HG03159 (cell line): ENCODE results near the gene DUSP28.
"Not testable (repeated sequence)": the region's sequence is repeated elsewhere in the genome, so short reads cannot be mapped to it uniquely, and the experiment has no call there.

Source experiments
- ATAC-seq: cut with Tn5 transposase; IDR thresholded peaks from one replicate; pipeline ENCODE4 v1.9.1; 2021; ENCODE audit warnings: mild to moderate bottlenecking, moderate library complexity; ENCODE audit not compliant: unreplicated experiment

The DUSP28 gene, protein sequence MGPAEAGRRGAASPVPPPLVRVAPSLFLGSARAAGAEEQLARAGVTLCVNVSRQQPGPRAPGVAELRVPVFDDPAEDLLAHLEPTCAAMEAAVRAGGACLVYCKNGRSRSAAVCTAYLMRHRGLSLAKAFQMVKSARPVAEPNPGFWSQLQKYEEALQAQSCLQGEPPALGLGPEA

DNA sequence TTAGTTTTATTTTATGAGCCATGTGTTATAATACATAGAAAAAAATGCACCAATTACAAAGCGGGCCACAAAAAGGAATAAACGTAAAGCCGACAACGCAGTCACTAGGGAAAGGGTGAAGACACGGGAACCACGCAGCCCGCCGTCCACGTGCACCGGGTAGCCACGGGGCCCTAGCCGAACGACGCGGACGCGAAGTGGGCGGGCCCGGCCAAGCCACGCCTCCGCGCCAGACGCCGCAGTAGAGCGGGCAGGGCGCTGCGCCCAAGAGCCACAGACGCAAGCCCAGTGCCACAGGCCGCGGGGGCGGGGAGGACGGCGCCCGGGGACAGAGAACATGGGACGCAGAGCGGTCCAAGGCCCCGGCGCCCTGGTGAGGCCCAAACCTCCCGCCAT, at the start of gene DUSP28:
Gene DUSP28 (plus strand): TSS at position 274 of the 396 bp plus-strand sequence. CDS start 328 bp downstream, outside the sequence.
- ATAC-seq = peak; percentile 58

DNA sequence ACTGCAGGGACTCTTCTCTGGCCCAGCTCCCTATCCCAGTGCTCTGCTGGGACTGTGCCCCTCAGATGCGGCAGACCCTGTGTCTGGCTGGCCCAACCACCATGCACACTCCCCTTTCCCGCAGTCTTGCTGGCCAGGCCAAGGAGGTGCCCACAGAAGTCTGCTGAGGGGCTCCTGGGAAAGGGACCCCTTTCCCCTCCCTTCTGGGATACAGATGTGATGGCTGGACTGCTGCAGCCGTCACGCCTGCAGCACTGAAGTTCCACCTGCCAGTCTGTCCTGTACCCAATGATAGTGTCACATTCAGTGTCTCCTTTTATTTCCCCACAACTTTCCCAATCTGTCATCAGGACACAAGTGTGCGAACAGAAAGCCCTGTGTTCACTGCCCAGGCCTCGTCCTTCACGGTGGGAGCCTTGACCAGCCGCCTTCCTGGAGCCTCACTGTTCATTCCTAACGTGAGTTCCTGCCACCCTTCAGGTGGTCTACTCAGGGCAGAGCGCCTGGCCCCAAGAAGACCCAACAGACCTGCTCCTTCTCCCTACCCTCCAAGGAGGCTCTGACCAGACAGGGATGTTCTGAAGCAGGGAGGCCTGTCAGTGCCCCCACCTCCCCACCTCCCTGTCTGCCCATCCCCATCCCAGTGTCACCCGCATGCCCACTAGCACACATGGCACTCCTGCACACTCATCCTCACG, 49.5 kb upstream of the DUSP28 start:
- ATAC-seq = no peak

DNA sequence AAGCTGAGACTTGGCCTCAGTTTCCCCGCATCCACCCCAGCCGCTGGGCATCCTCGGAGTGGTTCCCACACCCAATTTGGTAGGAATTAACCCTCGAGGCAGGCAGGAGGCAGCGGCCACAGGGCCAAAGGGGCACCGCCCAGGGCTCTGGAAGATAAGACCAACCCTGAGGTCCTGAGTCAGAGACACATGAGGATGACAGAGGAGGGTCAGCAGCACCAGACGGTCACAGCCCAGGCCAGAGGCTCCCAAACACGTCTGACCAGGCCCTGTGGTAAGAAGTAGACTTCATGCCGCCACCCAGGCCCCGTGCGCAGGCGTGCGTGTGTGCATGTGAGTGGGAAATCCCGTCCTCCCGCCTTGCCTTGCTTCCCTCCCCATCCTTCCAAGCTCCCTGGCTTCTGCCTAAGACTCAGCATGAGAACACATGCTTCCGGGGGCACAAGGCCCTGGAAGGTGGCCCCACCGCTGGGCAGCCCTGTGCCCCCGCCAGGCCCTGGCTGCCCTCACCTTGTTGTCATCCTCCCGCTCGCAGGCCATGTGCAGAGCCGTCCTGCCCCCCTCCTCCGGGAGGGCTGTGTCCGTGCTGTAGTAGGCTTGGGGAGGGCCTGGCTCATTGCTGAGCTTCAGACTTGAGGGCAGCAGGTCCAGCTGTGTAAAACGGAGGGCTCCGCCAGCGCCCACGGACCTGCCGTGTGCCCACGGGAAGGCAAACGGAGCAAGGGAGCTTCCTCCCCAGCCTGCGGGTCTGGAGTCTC, 48.6 kb upstream of the DUSP28 start:
- no peak for ATAC-seq

DNA sequence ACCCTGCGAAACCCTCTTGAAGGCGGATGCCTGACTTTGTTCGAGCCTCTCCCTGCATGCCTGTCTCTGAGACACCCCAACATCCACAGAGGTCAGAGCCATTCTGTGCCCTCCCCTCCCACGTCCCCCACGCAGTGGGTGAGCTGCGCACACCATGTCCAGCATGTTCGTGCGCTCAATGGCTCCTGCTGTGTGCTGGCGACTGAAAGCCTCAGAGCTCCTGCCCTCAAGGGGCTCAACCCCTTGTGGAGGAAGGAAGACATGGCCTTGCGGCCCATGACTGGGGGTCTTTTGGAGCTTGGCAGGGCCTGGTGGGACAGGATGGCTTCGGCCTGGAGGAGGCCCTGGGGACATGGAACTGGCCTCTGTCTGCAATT, 48.1 kb upstream of the DUSP28 start:
- ATAC-seq = no peak

DNA sequence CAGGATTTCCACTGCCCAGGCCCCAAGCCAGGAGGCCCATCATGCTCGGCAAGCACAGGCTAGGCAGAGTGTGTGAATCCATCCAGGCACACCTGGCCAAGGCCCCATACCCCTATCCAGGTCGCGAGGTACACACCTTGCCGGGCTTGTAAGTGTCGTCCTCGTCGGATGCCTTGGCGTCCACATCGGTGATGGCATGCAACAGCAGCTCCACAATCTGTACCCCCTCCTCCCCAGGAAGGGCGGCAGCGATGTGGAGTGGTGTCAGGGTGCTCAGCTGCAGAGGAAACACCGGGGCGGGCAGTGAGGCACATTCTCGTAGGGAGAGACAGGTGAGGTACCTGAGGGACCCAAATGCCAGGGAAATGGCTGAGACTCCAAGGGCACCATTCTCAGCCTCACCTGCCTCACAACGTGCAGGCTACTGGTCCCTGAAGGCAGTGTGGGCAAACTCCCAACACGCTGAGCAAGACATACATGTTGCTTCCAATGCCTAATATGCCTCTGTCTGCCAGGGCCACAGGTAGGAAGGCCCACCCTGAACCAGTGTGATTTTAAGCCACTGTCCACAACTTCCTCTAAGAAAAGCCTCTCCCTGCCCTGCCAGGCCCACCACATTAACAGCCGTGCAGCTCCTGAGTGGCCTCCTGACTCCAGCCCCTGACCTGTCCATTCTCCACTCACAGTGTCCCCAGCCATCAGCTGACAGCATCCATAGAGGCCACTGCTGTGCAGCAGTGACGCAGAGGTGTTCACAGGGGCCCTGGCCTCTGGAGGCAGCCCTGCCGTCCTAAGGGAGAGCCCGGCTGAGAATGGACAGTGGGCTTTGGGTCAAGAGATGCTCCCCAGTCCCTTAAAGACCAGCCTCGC, 47.3 kb upstream of the DUSP28 start:
- no peak for ATAC-seq

DNA sequence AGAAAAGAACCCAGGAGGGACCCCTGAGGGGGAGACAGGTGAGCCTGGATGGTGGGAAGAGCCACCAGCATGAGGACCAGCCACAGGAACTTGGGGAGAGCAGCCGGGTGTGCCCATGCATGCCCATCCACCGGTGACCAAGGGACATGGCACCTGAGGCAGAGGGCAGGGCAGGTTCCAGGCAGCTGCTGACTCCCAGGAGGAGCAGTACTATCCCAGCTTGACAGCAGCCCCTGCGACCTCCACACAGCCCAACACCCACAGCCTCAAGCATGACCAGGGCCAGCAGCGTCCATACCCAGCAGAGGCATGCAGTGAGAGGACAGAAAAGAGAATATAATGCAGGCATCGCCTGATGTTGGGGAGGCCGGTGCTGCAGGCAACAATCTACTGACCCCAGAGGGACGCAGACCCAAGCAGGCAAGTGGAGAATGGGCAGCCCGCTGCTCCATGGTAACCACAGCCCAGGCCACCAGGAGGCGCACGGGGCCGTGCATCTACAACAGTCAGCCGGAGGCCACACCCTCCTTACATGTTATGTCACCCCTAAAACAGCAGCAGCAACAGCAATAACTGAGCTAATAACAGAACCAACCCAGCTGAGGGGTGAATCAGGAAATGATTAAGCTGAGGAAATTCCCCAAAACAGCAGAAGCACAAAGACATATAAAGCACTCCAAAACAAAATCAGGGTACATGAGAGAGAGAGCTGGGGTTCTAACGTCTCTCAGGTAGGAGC, 46.4 kb upstream of the DUSP28 start:
- ATAC-seq = peak; percentile 96

DNA sequence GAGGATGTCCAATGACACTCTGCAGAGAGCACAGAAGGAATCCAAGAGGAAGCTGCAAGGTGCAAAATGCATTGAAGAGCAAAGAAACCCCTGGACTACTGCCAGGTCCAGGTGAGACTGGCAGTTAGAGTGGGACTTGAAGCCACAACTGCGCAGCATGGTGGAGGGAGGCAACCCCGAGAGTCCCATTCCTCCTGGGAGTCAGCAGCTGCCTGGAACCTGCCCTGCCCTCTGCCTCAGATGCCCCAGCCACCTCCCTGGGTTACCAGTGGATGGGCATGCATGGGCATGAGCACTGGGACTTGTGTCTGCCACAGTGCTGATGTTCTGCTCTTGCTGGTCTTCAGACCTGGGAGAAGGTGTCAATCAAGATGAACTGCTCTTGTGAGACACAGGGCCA, 45.5 kb upstream of the DUSP28 start:
- ATAC-seq = no peak

DNA sequence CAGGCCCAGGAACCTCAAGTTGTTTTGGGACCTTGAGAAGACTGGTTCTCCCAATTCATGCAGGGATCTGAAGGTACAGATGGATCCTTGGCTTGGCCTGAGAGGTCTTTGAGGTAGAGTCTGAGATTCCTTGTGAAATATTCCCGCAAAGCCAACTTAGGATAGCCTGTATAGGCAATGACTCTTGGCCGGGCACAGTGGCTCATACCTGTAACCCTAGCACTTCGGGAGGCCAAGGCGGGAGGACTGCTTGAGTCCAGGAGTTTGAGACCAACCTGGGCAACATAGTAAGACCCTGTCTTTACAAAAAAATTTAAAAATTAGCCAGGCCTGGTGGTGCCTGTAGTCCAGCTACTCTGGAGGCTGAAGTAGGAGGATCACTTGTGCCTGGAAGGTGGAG, 42.8 kb upstream of the DUSP28 start:
- no peak for ATAC-seq

DNA sequence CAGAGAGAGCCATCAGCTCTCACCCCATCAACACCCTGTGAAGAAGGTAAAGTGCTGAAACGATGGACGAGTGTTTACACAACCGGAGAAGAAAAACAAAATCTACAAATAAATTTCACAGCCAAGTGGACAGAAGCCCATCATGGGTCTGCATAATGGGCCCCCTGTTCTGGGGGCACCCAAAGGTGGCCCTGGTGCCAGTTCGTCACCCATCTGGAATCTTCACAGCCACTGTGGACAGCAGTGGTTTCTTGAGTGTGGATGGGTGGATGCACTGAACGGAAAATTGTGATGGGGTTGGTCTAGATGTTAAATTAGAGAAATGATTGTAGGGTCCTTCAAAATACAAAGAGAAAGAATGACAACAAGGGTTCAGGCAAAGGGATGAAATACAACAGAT, 41.2 kb upstream of the DUSP28 start:
- no peak for ATAC-seq

DNA sequence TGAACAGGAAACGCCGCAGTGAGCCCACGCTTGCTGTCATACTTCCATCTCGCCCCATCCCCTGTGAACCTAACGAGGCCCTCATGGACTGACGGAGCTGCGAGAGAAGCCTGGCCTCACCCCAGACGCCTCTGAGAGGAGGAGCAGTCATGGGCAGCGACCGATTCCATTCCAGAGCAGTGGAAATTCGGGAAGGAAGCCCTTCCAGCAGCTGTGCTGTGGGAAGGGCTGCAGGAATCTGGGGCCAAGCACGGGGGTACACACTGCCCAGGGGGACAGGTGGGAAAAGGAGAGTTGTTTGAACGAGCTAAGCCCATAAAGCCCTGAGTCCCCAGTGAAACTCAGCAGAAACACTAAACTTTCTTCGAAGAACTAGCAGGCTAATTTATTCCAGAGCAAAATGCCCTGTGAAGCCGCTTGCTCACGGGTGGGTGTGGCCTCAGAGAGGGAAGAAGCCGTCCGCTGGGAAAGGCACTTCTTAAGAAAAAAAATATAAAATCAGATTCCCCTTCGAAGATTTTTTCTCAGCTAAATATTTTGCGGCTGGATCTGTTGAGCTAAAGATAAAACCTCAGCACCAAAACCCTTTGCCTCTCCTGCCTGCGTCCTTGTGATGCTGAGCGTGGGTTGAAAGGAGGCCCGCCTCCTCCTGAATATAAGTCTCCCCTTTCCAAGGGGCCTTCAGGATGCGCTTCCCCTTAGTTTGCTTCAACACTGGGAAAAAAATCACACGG, 40.6 kb upstream of the DUSP28 start:
- no peak for ATAC-seq

DNA sequence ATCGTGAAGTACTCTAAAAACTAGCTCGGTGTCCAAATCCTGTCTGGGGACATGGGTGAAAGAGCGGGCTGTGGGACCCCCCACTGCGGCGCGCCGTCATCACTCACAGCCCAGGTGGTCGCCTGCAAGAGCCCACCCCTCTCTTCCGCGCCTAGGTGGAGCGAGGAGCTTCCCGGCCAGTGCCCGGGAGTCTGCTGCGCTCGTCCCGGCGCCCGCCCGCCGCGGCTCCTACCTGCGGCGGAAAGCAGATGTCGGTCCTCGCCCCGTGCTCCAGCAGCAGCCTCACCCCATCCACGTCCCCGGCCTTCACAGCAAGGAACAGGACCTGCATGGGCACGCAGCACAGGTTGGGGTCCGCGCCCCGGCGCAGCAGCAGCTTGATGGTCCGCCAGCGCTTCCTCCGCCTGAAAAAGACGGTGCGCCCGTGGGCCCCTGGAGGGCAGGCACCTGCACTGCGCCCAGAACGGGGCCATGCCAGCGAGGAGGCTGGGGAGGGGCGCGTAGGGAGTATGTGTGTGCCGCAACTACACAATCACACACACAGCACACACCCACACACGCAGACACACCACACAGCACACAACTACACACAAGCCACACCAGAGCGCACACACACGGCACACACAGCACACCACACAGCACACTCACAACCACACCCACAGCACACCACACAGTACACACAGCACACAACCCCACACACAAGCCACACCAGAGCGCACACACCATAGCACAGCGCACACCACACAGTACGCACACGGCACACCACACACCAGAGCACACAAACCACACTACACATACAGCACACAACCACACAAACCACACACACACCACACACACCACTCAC, 39.8 kb upstream of the DUSP28 start:
- no peak for ATAC-seq

DNA sequence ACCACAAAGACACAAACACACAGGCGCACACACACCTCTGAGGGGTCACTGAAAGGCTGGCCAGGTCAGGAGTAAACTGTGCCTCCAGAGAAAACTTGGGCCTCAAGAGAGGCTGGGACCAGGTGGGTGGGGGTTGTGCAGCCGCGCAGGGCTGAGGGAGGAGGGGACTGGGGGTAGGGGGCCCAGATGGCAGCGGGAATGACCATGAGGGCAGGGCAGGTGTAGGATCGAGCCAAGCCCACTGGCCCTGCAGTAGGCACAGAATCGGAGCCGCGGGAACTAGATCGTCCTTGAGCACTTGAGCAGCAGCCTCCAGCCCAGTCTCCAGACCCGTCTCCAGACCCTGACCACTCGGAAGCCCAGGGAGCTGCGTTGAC, 39.2 kb upstream of the DUSP28 start:
- ATAC-seq = no peak

DNA sequence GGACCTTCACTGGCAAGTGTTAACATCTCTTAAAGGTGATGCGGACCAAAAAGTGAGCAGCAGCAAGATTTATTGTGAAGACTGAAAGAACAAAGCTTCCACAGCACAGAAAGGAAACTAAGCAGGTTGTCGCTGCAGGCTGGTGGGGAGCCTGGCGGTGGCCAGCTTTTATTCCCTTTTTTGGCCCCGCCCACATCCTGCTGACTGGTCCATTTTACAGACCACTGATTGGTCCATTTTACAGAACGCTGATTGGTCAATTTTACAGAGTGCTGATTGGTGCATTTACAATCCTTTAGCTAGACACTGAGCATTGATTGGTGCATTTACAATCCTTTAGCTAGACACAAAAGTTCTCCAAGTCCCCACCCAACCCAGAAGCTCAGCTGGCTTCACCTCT, 38.3 kb upstream of the DUSP28 start:
- ATAC-seq = not testable (repeated sequence)

DNA sequence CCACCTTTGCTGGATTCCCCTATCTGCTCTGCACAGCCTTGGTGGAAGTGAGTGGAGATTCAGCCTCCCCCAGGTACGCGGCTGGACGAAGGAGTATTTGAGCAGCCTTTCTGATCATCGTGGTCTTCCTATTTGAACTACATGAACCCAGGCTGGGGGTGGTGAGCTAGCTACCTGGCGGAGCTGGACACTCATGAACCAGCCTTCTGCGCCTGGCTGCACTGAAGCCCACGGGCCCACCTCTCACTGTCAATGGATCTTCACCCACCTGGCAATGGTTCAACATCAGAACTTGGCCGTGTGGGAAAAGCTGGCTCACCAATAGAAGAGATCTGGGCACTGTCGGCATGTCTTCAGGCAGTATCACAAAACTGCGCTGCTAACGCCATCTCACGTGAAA, 37.8 kb upstream of the DUSP28 start:
- ATAC-seq = no peak

DNA sequence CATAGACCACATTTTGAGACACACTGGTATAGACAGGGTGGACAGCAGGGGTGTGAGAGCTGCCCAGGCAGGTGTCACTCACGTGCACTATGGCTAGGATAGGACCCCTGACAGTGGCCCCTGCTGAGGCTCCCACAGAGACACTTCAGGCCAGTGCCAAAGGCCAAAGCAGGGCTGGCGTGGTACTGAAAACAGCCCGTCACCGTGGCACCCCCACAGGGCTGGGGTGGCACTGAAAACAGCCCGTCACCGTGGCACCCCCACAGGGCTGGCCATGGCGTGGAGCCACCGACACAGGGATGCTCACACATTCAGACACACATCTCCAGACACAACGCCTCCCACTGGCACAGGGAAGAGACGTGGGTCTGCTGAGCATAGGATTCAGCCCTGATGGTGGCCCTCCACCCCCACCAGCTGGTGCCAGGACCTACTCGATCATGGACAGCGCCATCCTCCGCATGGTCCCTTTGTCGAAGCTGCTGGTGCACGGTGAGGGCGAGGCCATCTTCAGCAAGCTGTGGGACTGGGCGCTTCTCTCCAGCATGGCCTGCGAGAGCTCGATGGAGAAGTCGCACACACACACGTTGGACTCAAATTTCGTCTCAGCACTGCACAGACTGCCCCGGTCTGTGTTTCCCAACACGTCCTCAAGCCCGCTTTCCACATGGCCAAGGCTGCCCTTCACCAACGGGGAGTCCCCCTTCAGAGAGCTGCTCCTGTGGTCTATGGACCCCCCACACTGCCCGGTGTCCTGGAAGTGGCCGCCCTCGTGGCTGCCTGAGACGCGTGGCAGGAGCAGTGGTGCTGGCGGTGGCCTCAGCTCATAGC, 36.5 kb upstream of the DUSP28 start:
- no peak for ATAC-seq

DNA sequence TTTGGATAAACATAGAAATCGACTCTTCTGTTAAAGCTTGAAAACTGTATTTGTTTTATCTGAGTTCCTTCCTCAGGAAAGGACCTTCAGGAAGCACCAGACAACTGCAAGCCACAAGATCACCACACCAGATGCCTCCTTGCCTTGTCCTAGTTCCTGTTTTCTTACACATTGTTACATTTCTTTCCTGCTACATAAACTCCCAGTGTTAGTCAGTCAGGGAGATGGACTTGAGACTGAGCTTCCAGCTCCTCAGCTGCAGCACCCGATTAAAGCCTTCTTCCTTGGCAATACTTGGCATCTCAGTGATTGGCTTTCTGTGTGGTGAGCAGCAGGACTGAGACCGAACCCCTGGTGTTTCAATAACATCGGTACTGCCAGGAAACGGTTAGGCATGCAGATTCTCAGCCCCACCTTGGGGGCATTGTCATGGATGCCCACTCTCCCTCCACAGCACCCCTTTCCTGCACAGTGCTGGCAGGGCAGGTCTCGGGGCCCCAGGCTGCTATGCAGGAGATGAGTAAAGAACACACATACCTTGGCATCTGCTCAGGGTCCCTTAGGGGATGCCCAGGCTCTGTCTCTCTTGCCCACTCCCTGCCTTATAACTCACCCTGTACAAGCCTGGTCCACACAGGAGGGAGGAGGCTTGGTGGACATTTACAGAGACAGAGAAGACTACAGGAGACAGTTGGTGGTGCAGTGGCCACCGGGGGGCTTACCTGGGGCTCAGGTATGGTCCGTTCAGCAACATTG, 35.0 kb upstream of the DUSP28 start:
- ATAC-seq = no peak

DNA sequence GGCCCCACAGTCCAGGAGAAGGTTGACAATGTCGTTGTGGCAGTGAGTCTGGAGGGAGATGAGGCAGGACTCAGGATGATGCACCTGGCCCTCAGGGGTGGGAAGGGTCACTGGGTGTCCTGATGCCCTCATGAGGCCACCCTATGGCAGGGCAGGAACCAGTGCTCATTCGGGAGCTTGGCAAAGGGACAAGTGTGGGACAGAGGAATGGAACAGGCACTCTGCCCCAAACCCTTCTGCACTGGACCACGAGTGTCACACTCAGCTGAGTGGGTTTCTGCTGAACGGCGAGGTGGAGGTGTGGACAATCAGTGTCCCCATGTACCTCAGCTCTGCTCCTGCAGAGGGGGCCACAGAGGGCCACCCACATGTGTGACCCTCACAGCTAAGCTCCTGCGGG, 34.4 kb upstream of the DUSP28 start:
- ATAC-seq = no peak
